Heart left ventricle (tissue), 16 donors: ENCODE results near the gene DNAH5. TPM values are rescaled to one million over a fixed set of nuclear protein-coding genes. Genes with fewer than 3 reads are reported as not detected.

Source experiments
- ATAC-seq, 4 donors: fragments of 200-7000 bp; cut with Tn5 transposase; one replicate each; pipeline ENCODE4 v1.9.1; 2020 to 2022; ENCODE audit warnings: moderate library complexity in 4 of 4, mild to moderate bottlenecking in 3 of 4, moderate number of reproducible peaks in 1 of 4
- DNase-seq, 5 donors: peaks; one replicate each; pipeline ENCODE4 v3.0.0-alpha.2; 2020
- H3K27ac ChIP-seq, 12 donors: fragments of 200-600 bp; sonication (generic) in 4 of 12; one replicate each; pipeline versions ENCODE4 v1.5.0 to v1.8.0; 2016 to 2022; ENCODE audit warnings: mild to moderate bottlenecking in 2 of 12
- H3K27me3 ChIP-seq, 9 donors: fragments of 200-600 bp; sonication (generic) in 2 of 9; one replicate each; pipeline versions ENCODE4 v1.5.1 to v1.8.0; 2016 to 2022; ENCODE audit warnings: mild to moderate bottlenecking in 3 of 9
- H3K36me3 ChIP-seq, 9 donors: fragments of 200-600 bp; sonication (generic) in 2 of 9; one replicate each; pipeline versions ENCODE4 v1.5.0 to v1.8.0; 2018 to 2022; ENCODE audit warnings: mild to moderate bottlenecking in 2 of 9
- H3K4me1 ChIP-seq, 12 donors: fragments of 200-600 bp; sonication (generic) in 4 of 12; one replicate each; pipeline versions ENCODE4 v1.5.0 to v1.8.0; 2016 to 2022; ENCODE audit warnings: mild to moderate bottlenecking in 3 of 12
- H3K4me3 ChIP-seq, 12 donors: fragments of 200-600 bp; sonication (generic) in 4 of 12; one replicate each; pipeline versions ENCODE4 v1.5.0 to v1.8.0; 2017 to 2022; ENCODE audit warnings: mild to moderate bottlenecking in 9 of 12, moderate library complexity in 4 of 12
- H3K9me3 ChIP-seq, 12 donors: fragments of 200-600 bp; sonication (generic) in 4 of 12; one replicate each; pipeline versions ENCODE4 v1.5.0 to v1.8.0; 2016 to 2022; ENCODE audit warnings: mild to moderate bottlenecking in 1 of 12
- POLR2A ChIP-seq, 2 donors: fragments of 450-650 bp; IDR thresholded peaks; one replicate each; pipeline ENCODE4 v1.6.1; 2017; ENCODE audit warnings: antibody characterized with exemption in 2 of 2, mild to moderate bottlenecking in 2 of 2, moderate library complexity in 2 of 2
- WGBS, 4 donors: extraction: QIAGEN DNeasy Blood & Tissue Kit in 2 of 4; methylation state at CpG; one replicate each; pipeline versions ENCODE4 v1.1.5 to v1.1.7; 2013 to 2018; 5-methylcytosine and 5-hydroxymethylcytosine counted together
- intact Hi-C, 10 donors: fragments of 100-400 bp; cut with DNase I; formaldehyde crosslinking; loops; one replicate each; pipeline versions ENCODE4 v1.11.1 to v1.14.2; 2022
- polyA plus RNA-seq, 2 donors: library from polyadenylated mRNA; stranded (reverse); fragments of 200-250 nt; gene quantifications; one replicate each; pipeline ENCODE4 v1.2.3, GENCODE V29; 2013
- total RNA-seq, 9 donors: library from RNA; depleted of rRNA in 2 of 9; stranded (reverse); fragments of >200 nt in 2 of 9; fragmentation: NEBNext Ultra II Directional in 3 of 9; extraction: Animal tissue kit (Norgen Biotek cat#: 25700) in 3 of 9; gene quantifications; one replicate each; pipeline versions ENCODE4 v1.1.0 to v1.2.4, GENCODE V29; 2016 to 2023
- TF ChIP-seq, protein P1 (sequence below), 12 donors: fragments of 200-600 bp; sonication (generic) in 4 of 12; IDR thresholded peaks; one replicate each; pipeline versions ENCODE4 v1.5.0 to v1.8.0; 2018 to 2022; ENCODE audit warnings: antibody characterized with exemption in 12 of 12, mild to moderate bottlenecking in 5 of 12
- donor health status: ischemic (EF 13 %, LVEDD 7.1; RV severe dilation, severe dysfunction).
- donor health status: healthy with polysubstance abuse.
- donor health status: DM: no; HTN: yes; CAD: no.
- donor health status: DM: no; HTN: no; CAD: no.
- donor health status: ischemic (EF 25% LVEDD 6.9; RV normal size, moderate dysfunction).
- donor health status: ischemic (EF 25% LVEDD 5.7; RV mildly dilated, moderate dysfunction).
- donor health status: healthy.
- donor health status: DM: yes; HTN: yes; CAD: no.
- donor health status: ischemic (EF 35%, LVEDD 5.7; RV mildly dilated, moderate dysfunction).
- donor health status: nonischemic (EF 11% LVEDD 7.7; RV severe dilation, severe dysfunction).
- donor health status: DM: yes; HTN: yes; CAD: no.
- donor health status: PGD.
- donor health status: ischemic (EF 29% LVEDD 5.4; RV normal size, mild dysfunction).
- donor health status: nonischemic (EF 23%, LVEDD 6.1; RV moderate dilation, normal function).

The DNAH5 gene
- total and polyA plus RNA-seq, 11 donors: 0.03 to 0.46 (median 0.16) TPM

DNA sequence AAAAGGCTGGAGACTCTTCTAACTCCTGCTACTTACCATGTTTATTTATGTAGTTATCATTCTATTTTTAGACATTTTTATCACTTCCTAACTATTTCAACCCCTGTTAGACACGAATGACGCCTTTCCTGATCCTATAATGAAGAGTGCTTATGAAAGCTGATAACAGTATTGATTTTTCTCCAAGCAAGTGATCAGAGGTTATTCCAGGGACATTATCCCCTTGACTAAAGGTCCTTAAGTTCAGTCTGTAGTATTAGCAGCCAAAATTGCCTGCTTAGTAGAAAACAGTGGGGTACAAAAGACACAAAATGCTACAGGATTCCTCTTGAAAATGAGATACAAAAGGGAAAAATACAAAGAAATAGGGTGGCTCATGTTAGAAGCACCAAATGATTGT is 235.6 kb downstream of the DNAH5 start:
- 8 to 18% (median 16%) methylated on average over 2 of the region's 2 CpGs for WGBS, 4 donors
- no peak for TF ChIP-seq POLR2A (IDR thresholded peaks at IDR 0.05)
- TF ChIP-seq, protein P1, sequence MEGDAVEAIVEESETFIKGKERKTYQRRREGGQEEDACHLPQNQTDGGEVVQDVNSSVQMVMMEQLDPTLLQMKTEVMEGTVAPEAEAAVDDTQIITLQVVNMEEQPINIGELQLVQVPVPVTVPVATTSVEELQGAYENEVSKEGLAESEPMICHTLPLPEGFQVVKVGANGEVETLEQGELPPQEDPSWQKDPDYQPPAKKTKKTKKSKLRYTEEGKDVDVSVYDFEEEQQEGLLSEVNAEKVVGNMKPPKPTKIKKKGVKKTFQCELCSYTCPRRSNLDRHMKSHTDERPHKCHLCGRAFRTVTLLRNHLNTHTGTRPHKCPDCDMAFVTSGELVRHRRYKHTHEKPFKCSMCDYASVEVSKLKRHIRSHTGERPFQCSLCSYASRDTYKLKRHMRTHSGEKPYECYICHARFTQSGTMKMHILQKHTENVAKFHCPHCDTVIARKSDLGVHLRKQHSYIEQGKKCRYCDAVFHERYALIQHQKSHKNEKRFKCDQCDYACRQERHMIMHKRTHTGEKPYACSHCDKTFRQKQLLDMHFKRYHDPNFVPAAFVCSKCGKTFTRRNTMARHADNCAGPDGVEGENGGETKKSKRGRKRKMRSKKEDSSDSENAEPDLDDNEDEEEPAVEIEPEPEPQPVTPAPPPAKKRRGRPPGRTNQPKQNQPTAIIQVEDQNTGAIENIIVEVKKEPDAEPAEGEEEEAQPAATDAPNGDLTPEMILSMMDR (IDR thresholded peaks at IDR 0.05): no peak
- no peaks in the 10 kb centered on the region for H3K36me3 ChIP-seq
- no peaks in the 10 kb centered on the region for H3K4me1 ChIP-seq
- H3K4me3 ChIP-seq: no peak overlapping the region
- H3K27me3 ChIP-seq: no peaks in the 10 kb centered on the region
- H3K9me3 ChIP-seq: no peaks in the 10 kb centered on the region
- DNase-seq (no peak), ATAC-seq (peak in 1 of 4 donors; percentile 39)
- intact Hi-C loops: no loop called here
- no peak overlapping the region for H3K27ac ChIP-seq

DNA sequence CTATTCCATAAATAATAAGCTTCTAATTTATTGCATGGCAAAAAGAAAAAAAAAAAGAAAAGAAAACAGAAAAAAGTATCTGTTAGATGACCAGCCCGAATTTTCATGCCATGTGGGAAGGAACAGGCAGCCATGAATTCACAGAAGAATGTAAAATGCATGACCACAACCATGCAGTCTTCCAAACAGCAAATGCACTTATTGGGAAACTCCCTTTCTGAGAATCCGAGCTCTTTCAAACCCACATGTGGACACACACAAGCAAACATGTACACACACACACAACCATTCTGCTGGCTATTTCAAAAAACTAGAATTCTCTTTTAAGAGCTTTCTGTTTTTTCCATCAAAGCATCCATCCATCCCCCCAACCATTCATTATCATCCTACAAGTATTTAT is 236.1 kb downstream of the DNAH5 start:
- Histone ChIP-seq H3K36me3 (no peaks in the 10 kb centered on the region), H3K9me3 (no peaks in the 10 kb centered on the region), H3K4me3 (no peak overlapping the region), H3K27ac (no peak overlapping the region), H3K27me3 (no peaks in the 10 kb centered on the region), H3K4me1 (no peaks in the 10 kb centered on the region)
- WGBS, 4 donors: 44 to 61% (median 55%) methylated on average over 2 of the region's 2 CpGs
- intact Hi-C loops: no loop called here
- TF ChIP-seq, protein P1 (IDR thresholded peaks at IDR 0.05): no peak
- TF ChIP-seq POLR2A (IDR thresholded peaks at IDR 0.05): no peak
- ATAC-seq (no peak), DNase-seq (no peak)

DNA sequence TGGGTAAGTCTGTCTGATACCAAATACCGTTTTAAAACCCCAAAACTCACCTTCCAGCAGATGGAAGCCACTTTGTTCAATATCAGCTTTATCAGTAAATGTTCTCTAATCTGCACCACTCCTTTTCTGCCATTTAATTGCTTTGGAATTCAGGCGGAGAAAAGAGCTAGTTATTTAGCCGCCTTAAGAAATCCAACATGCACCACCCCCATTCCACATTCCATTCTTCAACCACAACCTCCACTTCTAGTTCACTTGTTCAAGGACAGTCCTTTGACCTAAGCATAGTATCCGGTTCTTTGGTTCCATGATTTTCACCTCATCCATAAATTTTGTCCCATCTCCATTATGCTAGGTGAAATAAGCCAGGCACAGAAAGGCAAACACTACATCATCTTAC is 240.1 kb downstream of the DNAH5 start:
- H3K36me3 ChIP-seq: no peaks in the 10 kb centered on the region
- TF ChIP-seq, protein P1 (IDR thresholded peaks at IDR 0.05): no peak
- no peak for TF ChIP-seq POLR2A (IDR thresholded peaks at IDR 0.05)
- H3K9me3 ChIP-seq: no peaks in the 10 kb centered on the region
- intact Hi-C loops: no loop called here
- no peaks in the 10 kb centered on the region for H3K27me3 ChIP-seq
- no peak overlapping the region for H3K4me3 ChIP-seq
- WGBS, 4 donors: 56 to 70% (median 68%) methylated on average over 4 of the region's 4 CpGs
- H3K4me1 ChIP-seq: no peaks in the 10 kb centered on the region
- no peak overlapping the region for H3K27ac ChIP-seq
- DNase-seq (no peak), ATAC-seq (no peak)

DNA sequence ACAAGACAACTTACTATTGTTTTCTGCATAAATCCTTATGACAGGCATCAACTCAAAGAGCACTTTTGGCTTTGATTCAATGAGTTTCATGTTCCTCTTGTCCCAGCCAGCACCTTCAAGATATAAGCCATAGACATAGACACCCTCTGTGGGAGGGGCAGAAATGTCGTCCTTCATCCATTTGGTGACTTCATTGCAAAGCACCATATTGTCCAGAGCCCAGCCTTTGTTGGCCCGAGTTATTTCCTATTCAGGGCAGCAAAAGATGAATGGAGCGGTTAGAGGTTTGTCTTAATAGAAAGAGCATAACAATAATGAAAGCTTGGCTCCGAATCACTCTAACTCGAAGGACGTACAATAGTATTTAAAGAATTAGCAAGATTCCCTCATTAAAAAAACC is 243.9 kb downstream of the DNAH5 start:
- no peaks in the 10 kb centered on the region for H3K4me1 ChIP-seq
- peaks cover 0 to 5% (median 0%) of the 10 kb centered on the region in 12 donors for H3K9me3 ChIP-seq
- ATAC-seq: no peak
- H3K27ac ChIP-seq: no peak overlapping the region
- no peaks in the 10 kb centered on the region for H3K36me3 ChIP-seq
- no peak for DNase-seq
- H3K4me3 ChIP-seq: no peak overlapping the region
- TF ChIP-seq, protein P1 (IDR thresholded peaks at IDR 0.05): no peak
- TF ChIP-seq POLR2A (IDR thresholded peaks at IDR 0.05): no peak
- intact Hi-C loops: no loop called here
- no peaks in the 10 kb centered on the region for H3K27me3 ChIP-seq
- 84 to 88% (median 87%) methylated on average over 6 of the region's 6 CpGs for WGBS, 4 donors
